Activated T-helper 2 cell treated with anti-CD3 and anti-CD28 coated beads, Interferon-gamma antibody, Interleukin-2, Interleukin-4, amounts not matched to agents 10 μg/mL and 5 μg/mL and 100 μg/mL, durations not matched to agents 14 hours and 24 hours and 36 hours (primary cell): ENCODE measurements around the gene IGLON5. TPM values are rescaled to one million over a fixed set of nuclear protein-coding genes. Genes with fewer than 3 reads are reported as not detected.

ENCODE experiments used
- DNase-seq: peaks from one replicate; pipeline ENCODE4 v3.0.0; 2021; ENCODE audit warnings: low spot score
- H3K27ac Mint-ChIP-seq: one replicate; pipeline ENCODE4 v1.8.0; 2021; ENCODE audit warnings: mixed read lengths
- H3K27me3 Mint-ChIP-seq: one replicate; pipeline ENCODE4 v1.8.0; 2021; ENCODE audit warnings: low read depth, mixed read lengths
- H3K36me3 Mint-ChIP-seq: one replicate; pipeline ENCODE4 v1.8.0; 2021; ENCODE audit warnings: low read depth, mixed read lengths
- H3K4me1 Mint-ChIP-seq: one replicate; pipeline ENCODE4 v1.8.0; 2021; ENCODE audit warnings: low read depth, mixed read lengths
- H3K4me3 Mint-ChIP-seq: one replicate; pipeline ENCODE4 v1.8.0; 2021; ENCODE audit warnings: low read depth, mild to moderate bottlenecking, moderate library complexity, mixed read lengths
- H3K9me3 Mint-ChIP-seq: one replicate; pipeline ENCODE4 v1.8.0; 2021; ENCODE audit warnings: mixed read lengths
- intact Hi-C: fragments of 100-400 bp; cut with micrococcal nuclease; formaldehyde crosslinking; loops from one replicate; pipeline ENCODE4 v1.15.1; 2023
- total RNA-seq: library from RNA; stranded (reverse); gene quantifications from 2 replicates; pipeline ENCODE4 v1.2.3, GENCODE V29; 2022

The IGLON5 gene
- total RNA-seq, 1 donor from 2014 or later, result 7.0 TPM

DNA sequence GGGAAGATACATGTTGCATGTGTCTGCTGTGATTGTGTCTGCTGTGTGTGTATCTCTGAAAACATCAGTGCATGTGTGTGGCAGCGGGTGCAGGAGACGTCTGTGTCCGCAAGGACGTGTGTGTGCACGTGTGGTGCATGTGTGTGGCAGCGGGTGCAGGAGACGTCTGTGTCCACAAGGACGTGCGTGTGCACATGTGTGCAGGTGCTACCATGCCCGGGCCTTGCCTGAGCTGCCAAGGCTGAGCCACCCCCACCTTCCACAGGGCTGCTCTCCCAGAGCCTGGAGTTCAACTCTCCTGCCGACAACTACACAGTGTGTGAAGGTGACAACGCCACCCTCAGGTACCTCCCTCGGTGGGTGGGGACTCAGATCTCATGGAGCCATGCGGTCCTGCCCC lies 10.4 kb downstream of the IGLON5 start:
- H3K4me3 Mint-ChIP-seq, result no peak overlapping the region
- no peak for DNase-seq
- H3K27me3 Mint-ChIP-seq, result peaks cover 33% of the 10 kb centered on the region
- no peaks in the 10 kb centered on the region for H3K36me3 Mint-ChIP-seq
- intact Hi-C loops, result no loop called here
- H3K27ac Mint-ChIP-seq, result no peak overlapping the region
- H3K9me3 Mint-ChIP-seq, result no peaks in the 10 kb centered on the region
- peaks cover 12% of the 10 kb centered on the region for H3K4me1 Mint-ChIP-seq

DNA sequence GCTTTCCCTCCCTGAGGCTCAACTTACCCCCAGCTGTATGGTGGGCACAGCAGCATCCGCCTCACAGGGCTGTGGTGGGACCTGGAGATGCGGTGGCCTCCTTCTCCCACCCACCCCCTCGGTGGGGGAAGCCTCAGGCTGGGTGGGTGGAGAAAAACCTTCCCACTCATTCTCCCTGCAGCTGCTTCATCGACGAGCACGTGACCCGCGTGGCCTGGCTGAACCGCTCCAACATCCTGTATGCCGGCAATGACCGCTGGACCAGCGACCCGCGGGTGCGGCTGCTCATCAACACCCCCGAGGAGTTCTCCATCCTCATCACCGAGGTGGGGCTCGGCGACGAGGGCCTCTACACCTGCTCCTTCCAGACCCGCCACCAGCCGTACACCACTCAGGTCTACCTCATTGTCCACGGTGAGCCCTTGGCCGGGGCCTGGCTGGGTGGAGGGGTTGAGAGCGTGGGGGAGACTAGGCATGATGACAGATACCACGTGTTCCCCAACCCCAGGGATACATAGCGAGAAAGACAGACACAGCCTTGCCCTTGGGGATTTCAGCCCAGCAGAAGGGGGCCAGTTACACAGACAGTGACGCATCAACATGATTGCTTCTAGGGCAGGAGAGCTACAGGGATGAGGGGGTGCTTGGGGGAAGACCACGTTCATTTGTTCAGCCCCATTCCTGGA lies 12.2 kb downstream of the IGLON5 start:
- peaks cover 17% of the 10 kb centered on the region for H3K4me1 Mint-ChIP-seq
- no peak overlapping the region for H3K4me3 Mint-ChIP-seq
- H3K36me3 Mint-ChIP-seq, result peaks cover 3% of the 10 kb centered on the region
- peaks cover 37% of the 10 kb centered on the region for H3K27me3 Mint-ChIP-seq
- no peak for DNase-seq
- peak overlapping the region; percentile 1 for H3K27ac Mint-ChIP-seq
- intact Hi-C loops, result no loop called here
- H3K9me3 Mint-ChIP-seq, result no peaks in the 10 kb centered on the region

DNA sequence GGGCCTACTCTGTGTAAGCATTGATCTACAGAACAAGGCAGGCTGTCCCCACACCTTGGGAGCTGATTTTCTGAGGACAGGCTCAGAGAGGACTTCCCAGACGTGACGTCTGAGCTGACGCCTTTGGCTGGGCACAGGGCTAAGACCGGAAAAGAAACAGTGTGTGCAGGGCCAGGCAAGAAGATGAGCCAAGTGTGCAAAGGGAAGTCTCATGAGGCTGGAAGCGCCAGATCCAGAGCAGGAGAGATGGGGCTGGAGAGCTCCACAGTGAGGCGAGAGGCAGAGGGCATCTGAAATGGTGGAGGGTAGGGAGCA lies 12.7 kb downstream of the IGLON5 start:
- intact Hi-C loops, result no loop called here

DNA sequence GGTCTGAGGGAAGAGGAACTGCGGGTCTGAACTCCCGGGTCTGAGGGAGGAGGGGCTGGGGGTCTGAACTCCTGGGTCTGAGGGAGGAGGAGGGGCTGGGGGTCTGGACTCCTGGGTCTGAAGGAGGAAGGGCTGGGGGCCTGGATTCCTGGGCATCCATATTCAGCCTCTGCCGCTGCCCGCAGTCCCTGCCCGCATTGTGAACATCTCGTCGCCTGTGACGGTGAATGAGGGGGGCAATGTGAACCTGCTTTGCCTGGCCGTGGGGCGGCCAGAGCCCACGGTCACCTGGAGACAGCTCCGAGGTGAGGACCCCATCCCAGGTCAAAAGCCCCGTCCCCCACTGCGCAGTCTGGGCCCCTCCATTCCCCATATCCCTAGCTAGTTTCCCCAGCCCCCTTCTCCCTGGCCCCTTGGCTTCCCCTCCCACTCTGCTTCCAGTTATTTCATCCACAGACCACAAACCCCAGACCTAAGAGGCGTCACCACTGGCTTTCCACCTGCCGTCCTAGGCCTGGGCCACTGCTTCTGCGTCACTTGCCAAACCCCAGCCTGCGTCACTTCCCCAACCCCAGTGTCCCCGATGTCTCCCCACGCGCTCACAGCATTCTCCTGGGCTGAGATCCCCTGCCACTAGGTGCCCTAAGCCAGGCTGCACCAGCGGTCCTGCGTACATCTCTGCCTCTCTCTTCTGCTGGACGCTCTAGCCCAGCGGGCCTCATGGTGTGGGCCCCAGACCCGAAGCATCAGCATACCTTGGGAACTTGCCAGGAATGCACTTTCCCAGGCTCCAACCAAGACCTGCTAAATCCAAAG lies 13.9 kb downstream of the IGLON5 start:
- H3K9me3 Mint-ChIP-seq, result no peaks in the 10 kb centered on the region
- peak overlapping the region; percentile 50 for H3K27ac Mint-ChIP-seq
- intact Hi-C loops, result no loop called here
- H3K27me3 Mint-ChIP-seq, result peaks cover 37% of the 10 kb centered on the region
- peak overlapping the region; percentile 11 for H3K4me3 Mint-ChIP-seq
- no peak for DNase-seq
- peaks cover 18% of the 10 kb centered on the region for H3K4me1 Mint-ChIP-seq
- peaks cover 7% of the 10 kb centered on the region for H3K36me3 Mint-ChIP-seq

More for the DNA sequence above, 12.7 kb downstream of the IGLON5 start:
- Mint-ChIP-seq H3K27ac (no peak overlapping the region), H3K4me1 (peaks cover 18% of the 10 kb centered on the region), H3K36me3 (peaks cover 3% of the 10 kb centered on the region), H3K9me3 (no peaks in the 10 kb centered on the region), H3K4me3 (no peak overlapping the region), H3K27me3 (peaks cover 37% of the 10 kb centered on the region)
- no peak for DNase-seq

DNA sequence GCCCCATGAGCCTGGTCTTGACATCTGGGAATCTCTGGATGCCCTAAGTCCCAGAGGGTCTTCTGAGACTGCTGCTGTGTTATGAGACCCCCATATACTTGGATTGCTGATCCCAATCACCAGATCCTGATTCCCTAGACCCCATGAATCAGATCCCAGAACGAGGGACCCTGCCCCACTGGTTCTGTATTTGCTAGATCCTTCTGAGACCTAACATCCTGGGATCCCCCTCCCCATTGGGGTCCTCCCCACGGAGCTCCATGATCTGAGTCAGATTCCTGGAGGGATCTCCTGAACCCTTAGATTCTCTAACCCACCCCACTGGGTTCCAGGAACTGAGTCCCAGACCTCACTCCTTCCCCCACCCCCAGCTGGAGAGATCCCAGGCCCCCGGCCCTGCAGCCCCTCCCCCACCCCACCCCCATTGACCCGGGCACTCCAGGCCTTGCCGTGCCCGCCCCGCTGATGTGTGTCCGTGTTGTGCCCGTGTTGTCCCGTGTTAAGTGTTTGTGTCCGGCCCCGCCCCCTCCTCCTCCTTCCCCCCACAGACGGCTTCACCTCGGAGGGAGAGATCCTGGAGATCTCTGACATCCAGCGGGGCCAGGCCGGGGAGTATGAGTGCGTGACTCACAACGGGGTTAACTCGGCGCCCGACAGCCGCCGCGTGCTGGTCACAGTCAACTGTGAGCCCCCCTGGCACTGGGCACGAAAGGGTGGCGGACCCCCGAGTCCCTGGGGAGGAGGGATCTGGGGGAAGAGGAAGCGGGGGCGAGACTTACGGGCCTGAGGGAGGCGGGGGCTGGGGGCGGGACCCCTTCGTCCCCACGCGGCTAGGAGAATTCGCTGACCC lies 15.0 kb downstream of the IGLON5 start:
- Mint-ChIP-seq H3K4me3 (peak overlapping the region; percentile 65), H3K9me3 (no peaks in the 10 kb centered on the region), H3K27me3 (peaks cover 37% of the 10 kb centered on the region), H3K36me3 (peaks cover 14% of the 10 kb centered on the region), H3K27ac (peak overlapping the region; percentile 45), H3K4me1 (peaks cover 18% of the 10 kb centered on the region)
- intact Hi-C loops, result loop anchor here (1.0 kb wide), 1 partner anchor 168 kb away; no protein-coding TSS in a partner anchor
- DNase-seq, result no peak

DNA sequence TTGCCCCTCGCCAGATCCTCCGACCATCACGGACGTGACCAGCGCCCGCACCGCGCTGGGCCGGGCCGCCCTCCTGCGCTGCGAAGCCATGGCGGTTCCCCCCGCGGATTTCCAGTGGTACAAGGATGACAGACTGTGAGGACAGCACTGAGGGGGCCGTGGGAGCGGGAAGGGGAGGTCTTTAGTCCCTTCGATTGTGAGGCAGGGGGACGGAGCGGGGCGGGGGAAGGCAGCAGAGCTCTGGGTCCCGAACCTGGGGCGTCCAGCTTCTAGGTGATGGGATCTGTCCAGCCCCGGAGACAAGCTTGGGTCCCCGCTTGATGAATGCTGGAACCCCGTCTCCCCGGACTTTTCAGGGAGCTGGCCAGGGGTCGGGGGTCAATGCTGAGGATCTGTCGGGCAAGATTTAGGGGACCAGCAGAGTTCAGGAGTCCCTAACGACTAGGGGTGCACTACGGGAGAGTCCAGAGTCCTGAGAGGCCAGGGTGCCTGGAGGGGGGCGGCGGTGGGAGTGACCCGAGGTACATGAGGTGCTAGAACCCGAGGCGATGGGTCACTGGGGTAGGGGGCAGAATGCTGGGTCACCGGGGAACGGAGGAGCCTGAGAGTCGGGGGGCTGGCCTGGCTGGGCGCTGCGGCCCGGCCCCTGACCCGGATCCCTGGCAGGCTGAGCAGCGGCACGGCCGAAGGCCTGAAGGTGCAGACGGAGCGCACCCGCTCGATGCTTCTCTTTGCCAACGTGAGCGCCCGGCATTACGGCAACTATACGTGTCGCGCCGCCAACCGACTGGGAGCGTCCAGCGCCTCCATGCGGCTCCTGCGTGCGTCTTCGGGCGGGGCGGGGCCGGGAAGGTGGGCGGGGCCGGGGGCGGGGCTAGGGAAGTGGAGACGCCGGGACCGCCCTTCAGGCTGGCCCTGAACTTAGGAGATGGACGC lies 15.9 kb downstream of the IGLON5 start:
- intact Hi-C loops, result loop anchor here (1.0 kb wide), 1 partner anchor 169 kb away; no protein-coding TSS in a partner anchor
- Mint-ChIP-seq H3K4me3 (peak overlapping the region; percentile 75), H3K36me3 (peaks cover 22% of the 10 kb centered on the region), H3K4me1 (peaks cover 23% of the 10 kb centered on the region), H3K27me3 (peaks cover 37% of the 10 kb centered on the region), H3K9me3 (no peaks in the 10 kb centered on the region), H3K27ac (peak overlapping the region; percentile 54)
- DNase-seq, result peak; percentile 66

DNA sequence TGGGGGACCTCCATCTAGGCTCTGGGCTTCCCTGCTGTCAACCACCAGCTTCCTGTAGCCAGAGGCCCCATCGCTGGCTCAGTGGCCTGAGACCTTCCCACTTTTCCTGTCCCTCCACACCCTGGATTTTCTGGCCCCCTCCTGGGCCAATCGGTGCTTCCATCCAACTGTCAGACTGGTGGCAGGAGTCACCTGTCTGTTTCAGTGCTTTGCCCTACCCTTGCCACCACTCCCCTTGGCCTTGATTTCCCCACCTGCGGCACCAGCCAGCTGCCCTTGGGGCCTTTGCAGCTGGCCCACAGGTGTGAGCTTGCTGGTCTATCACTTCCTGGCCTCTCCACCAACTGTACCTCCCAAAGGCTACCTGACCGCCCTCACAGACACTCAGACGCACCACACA lies 18.0 kb downstream of the IGLON5 start:
- H3K4me1 Mint-ChIP-seq, result peaks cover 20% of the 10 kb centered on the region
- peaks cover 28% of the 10 kb centered on the region for H3K36me3 Mint-ChIP-seq
- no peaks in the 10 kb centered on the region for H3K9me3 Mint-ChIP-seq
- no peak overlapping the region for H3K27ac Mint-ChIP-seq
- peaks cover 19% of the 10 kb centered on the region for H3K27me3 Mint-ChIP-seq
- DNase-seq, result no peak
- intact Hi-C loops, result no loop called here
- H3K4me3 Mint-ChIP-seq, result no peak overlapping the region

DNA sequence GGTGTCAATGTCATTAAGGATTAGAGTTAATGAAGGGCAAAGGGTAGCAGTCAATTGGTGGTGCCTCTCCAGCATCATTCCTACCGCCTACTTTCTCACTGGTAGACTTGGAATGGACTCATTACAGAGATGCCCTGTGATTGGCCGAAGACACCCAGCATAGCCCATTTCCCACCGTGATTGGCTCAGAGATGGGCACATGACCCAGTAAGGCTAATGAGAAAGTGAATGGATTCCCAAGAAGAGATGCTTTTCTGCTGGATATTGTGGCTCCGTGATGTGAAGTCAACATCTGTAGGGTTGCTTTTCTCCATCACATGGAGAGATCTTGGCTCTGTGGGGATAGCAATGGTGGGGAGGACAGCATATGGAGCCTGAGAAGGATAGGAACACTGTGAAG lies 18.9 kb downstream of the IGLON5 start:
- no peaks in the 10 kb centered on the region for H3K9me3 Mint-ChIP-seq
- peaks cover 17% of the 10 kb centered on the region for H3K4me1 Mint-ChIP-seq
- no peak overlapping the region for H3K4me3 Mint-ChIP-seq
- intact Hi-C loops, result no loop called here
- peaks cover 17% of the 10 kb centered on the region for H3K27me3 Mint-ChIP-seq
- no peak for DNase-seq
- H3K36me3 Mint-ChIP-seq, result peaks cover 30% of the 10 kb centered on the region
- no peak overlapping the region for H3K27ac Mint-ChIP-seq

DNA sequence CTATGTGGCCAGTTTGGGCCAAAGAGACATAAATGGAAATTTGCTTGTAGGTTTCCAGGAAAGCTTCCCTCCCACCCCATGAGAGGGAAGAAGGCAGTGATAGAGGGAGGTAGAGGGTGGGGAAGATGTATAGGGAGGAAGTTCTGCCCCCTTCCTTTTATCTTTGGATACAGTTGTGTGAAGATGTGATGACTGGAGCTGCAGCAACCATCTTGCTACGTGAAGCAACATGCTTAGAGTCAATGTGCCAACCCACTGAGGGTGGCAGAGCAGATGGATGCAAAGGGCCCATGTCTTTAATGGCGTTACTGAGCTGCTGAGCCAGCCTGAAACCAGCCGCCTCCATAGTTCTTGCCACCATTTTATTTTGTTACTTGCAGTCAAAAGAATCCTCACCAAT lies 19.7 kb downstream of the IGLON5 start:
- Mint-ChIP-seq H3K9me3 (no peaks in the 10 kb centered on the region), H3K4me1 (peaks cover 11% of the 10 kb centered on the region), H3K4me3 (no peak overlapping the region), H3K27me3 (peaks cover 9% of the 10 kb centered on the region), H3K27ac (no peak overlapping the region), H3K36me3 (peaks cover 30% of the 10 kb centered on the region)
- intact Hi-C loops, result no loop called here
- no peak for DNase-seq

DNA sequence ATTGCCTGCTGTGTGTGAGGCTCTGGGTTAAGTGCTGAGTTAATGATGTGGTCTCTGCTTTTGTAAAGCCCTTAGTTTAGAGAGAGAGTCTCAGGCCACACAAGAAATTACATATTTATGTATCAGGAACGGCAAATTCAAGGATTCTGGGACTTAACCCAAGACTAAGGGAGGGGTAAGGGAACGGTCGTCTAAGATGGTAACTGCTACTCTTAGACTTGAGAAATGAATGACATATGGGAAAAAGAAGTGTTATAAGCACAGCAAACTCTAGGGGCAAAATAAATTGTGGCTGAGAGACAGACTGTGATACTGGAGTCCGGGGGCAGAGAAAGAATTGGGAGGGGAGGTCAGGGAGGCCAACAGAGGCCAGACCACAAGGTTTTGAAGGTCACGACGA lies 20.3 kb downstream of the IGLON5 start:
- H3K9me3 Mint-ChIP-seq, result no peaks in the 10 kb centered on the region
- H3K27ac Mint-ChIP-seq, result no peak overlapping the region
- no peak for DNase-seq
- peaks cover 33% of the 10 kb centered on the region for H3K36me3 Mint-ChIP-seq
- intact Hi-C loops, result no loop called here
- peaks cover 11% of the 10 kb centered on the region for H3K4me1 Mint-ChIP-seq
- H3K27me3 Mint-ChIP-seq, result peaks cover 4% of the 10 kb centered on the region
- H3K4me3 Mint-ChIP-seq, result no peak overlapping the region

DNA sequence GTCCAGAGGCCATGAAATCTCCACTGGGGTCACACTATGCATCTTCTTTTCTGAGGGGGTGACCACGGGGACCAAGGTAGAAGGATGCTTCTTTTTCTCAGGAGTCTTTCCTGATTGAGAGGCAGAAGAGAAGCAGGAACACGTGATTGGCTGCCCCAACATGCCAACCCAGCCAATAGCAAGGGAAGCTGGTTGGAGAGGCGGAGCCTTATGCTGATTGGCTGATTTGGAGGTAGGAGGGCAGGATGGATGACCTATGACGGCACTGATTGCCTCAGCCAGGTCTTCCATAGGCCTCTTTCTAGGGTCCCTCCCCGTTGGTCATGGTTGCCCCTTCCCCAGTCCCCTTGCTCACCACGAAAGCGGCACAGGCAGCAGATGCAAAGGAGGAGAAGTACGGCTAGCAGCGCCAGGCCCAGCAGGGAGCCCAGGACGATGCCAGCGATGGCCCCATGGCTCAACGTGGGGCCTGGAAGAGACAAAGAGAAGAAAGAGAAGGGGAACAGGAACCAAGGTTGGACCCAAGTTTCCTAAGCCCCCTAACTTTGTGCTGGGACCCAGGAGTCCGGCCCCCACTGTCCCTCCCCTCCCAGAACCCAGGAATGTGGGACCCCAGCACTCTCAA lies 22.5 kb downstream of the IGLON5 start:
- H3K36me3 Mint-ChIP-seq, result peaks cover 31% of the 10 kb centered on the region
- intact Hi-C loops, result no loop called here
- no peak for DNase-seq
- H3K27ac Mint-ChIP-seq, result no peak overlapping the region
- peaks cover 9% of the 10 kb centered on the region for H3K4me1 Mint-ChIP-seq
- no peak overlapping the region for H3K4me3 Mint-ChIP-seq
- H3K27me3 Mint-ChIP-seq, result no peaks in the 10 kb centered on the region
- H3K9me3 Mint-ChIP-seq, result no peaks in the 10 kb centered on the region
